SK-N-SH (cell line): ENCODE measurements around the gene ARID1A. TPM values are rescaled to one million over a fixed set of nuclear protein-coding genes. Genes with fewer than 3 reads are reported as not detected.
A peak's percentile ranks its signal among the peaks of the same experiment; 100 is the strongest.

Experiments used
- CTCF ChIA-PET: fragments of 300-600, 350-600 bp; formaldehyde crosslinking; extraction: SDS; loops from one replicate; lab custom pipeline; 2021; lab: Yijun Ruan, JAX
- POLR2A ChIA-PET: fragments of 350-600 bp; sonication (Branson Sonifier 250); formaldehyde crosslinking; extraction: SDS; loops from one replicate; lab custom pipeline; 2020; ENCODE audit warnings: antibody characterized with exemption, inconsistent platforms; lab: Yijun Ruan, JAX
- DNase-seq: peaks from one replicate; pipeline ENCODE4 v3.0.0; 2012
- H2AFZ ChIP-seq: fragments of 200-600 bp; sonication (generic); 2 replicates; pipeline ENCODE4 v1.8.1; 2016; ENCODE audit warnings: antibody characterized with exemption, mild to moderate bottlenecking, low read depth
- H3F3A ChIP-seq: fragments of 200-600 bp; sonication (generic); replicated peaks from 2 replicates; pipeline ENCODE3; 2016; ENCODE audit warnings: antibody characterized with exemption, mild to moderate bottlenecking; ENCODE audit not compliant: insufficient read depth
- H3K27ac ChIP-seq, 2 experiments: fragments of 200-500 bp in 1 of 2; fragments of 200-600 bp in 1 of 2; sonication (Bioruptor generic) in 1 of 2; sonication (generic), shearing (Covaris generic) in 1 of 2; 2 replicates each; pipeline versions ENCODE4 v1.5.1 to v1.6.1; 2014 to 2016; ENCODE audit warnings: low read depth in 2 of 2, inconsistent platforms in 1 of 2, low read length in 1 of 2, mild to moderate bottlenecking in 1 of 2, mixed read lengths in 1 of 2
- H3K27me3 ChIP-seq: fragments of 200-600 bp; sonication (generic), shearing (Covaris generic); 2 replicates; pipeline ENCODE4 v1.6.1; 2016; ENCODE audit warnings: mixed run types; ENCODE audit not compliant: insufficient read depth
- H3K36me3 ChIP-seq, 2 experiments: fragments of 200-500 bp in 1 of 2; fragments of 200-600 bp in 1 of 2; sonication (Bioruptor generic) in 1 of 2; sonication (generic) in 1 of 2; replicated peaks in 1 of 2; 2 replicates each; pipeline versions ENCODE3 to v1.5.1; 2014 to 2016; ENCODE audit warnings: low read length in 1 of 2, mild to moderate bottlenecking in 1 of 2; ENCODE audit not compliant: insufficient read depth in 2 of 2, control insufficient read depth in 1 of 2
- H3K4me1 ChIP-seq, 2 experiments: fragments of 200-500 bp in 1 of 2; fragments of 200-600 bp in 1 of 2; sonication (Bioruptor generic) in 1 of 2; sonication (generic), shearing (Covaris generic) in 1 of 2; 2 replicates each; pipeline versions ENCODE4 v1.5.1 to v1.6.1; 2014 to 2016; ENCODE audit warnings: low read depth in 1 of 2, low read length in 1 of 2, mixed run types in 1 of 2; ENCODE audit not compliant: insufficient read depth in 2 of 2, control insufficient read depth in 1 of 2
- H3K4me2 ChIP-seq: fragments of 200-600 bp; sonication (generic), shearing (Covaris generic); 2 replicates; pipeline ENCODE4 v1.6.1; 2017; ENCODE audit warnings: mixed run types
- H3K4me3 ChIP-seq, 2 experiments: fragments of 200-500 bp in 1 of 2; fragments of 200-600 bp in 1 of 2; sonication (Bioruptor generic) in 1 of 2; sonication (generic), shearing (Covaris generic) in 1 of 2; 2 replicates each; pipeline versions ENCODE4 v1.5.1 to v1.8.1; 2014 to 2016; ENCODE audit warnings: low read depth in 2 of 2, inconsistent platforms in 1 of 2, low read length in 1 of 2, mild to moderate bottlenecking in 1 of 2, mixed read lengths in 1 of 2, moderate library complexity in 1 of 2
- H3K79me2 ChIP-seq: fragments of 200-600 bp; sonication (generic); 2 replicates; pipeline ENCODE4 v1.8.1; 2017; ENCODE audit warnings: mild to moderate bottlenecking; ENCODE audit not compliant: insufficient read depth
- H3K9ac ChIP-seq: fragments of 200-600 bp; sonication (generic); 2 replicates; pipeline ENCODE4 v1.6.1; 2017; ENCODE audit warnings: mixed run types
- H3K9me2 ChIP-seq: fragments of 200-600 bp; sonication (generic); 2 replicates; pipeline ENCODE4 v1.6.1; 2017; ENCODE audit warnings: mixed run types
- H3K9me3 ChIP-seq: fragments of 200-600 bp; sonication (generic); 2 replicates; pipeline ENCODE4 v1.6.1; 2017; ENCODE audit warnings: mixed run types, mild to moderate bottlenecking, moderate library complexity
- H4K20me1 ChIP-seq: fragments of 200-600 bp; sonication (generic); 2 replicates; pipeline ENCODE4 v1.6.1; 2017; ENCODE audit warnings: mild to moderate bottlenecking, mixed run types; ENCODE audit not compliant: insufficient read depth
- EP300 ChIP-seq, 2 experiments: IDR thresholded peaks; 2 replicates each; pipeline versions ENCODE4 v1.4.0 to v1.6.1; 2012; ENCODE audit warnings: borderline replicate concordance in 1 of 2, low read depth in 1 of 2, low read length in 1 of 2
- EZH2phosphoT487 ChIP-seq: fragments of 200-600 bp; sonication (generic); IDR thresholded peaks from 2 replicates; pipeline ENCODE4 v1.6.1; 2017; ENCODE audit warnings: low read depth, mixed run types, mild to moderate bottlenecking, antibody characterized with exemption, moderate library complexity, borderline replicate concordance
- GABPA ChIP-seq: IDR thresholded peaks from 2 replicates; pipeline ENCODE4 v1.4.0; 2012; ENCODE audit warnings: low read depth, mild to moderate bottlenecking
- GATA2 ChIP-seq: sonication (generic); formaldehyde crosslinking; IDR thresholded peaks from 2 replicates; pipeline ENCODE4 v1.5.0; 2020; ENCODE audit warnings: mild to moderate bottlenecking, missing genetic modification reagents
- JUND ChIP-seq: IDR thresholded peaks from 2 replicates; pipeline ENCODE4 v1.4.0; 2012
- MEF2A ChIP-seq: IDR thresholded peaks from 2 replicates; pipeline ENCODE4 v1.4.0; 2012; ENCODE audit warnings: low read depth, borderline replicate concordance
- NFIC ChIP-seq: IDR thresholded peaks from 2 replicates; pipeline ENCODE4 v1.4.0; 2012; ENCODE audit warnings: borderline replicate concordance
- RFX5 ChIP-seq: IDR thresholded peaks from 2 replicates; pipeline ENCODE4 v1.6.1; 2012; ENCODE audit warnings: mild to moderate bottlenecking, improper control_type of control experiment, low read length
- SIN3A ChIP-seq: IDR thresholded peaks from 2 replicates; pipeline ENCODE4 v1.6.1; 2012; ENCODE audit warnings: low read depth, mild to moderate bottlenecking, low read length, moderate library complexity, borderline replicate concordance
- TAF1 ChIP-seq: IDR thresholded peaks from 2 replicates; pipeline ENCODE4 v1.6.1; 2012; ENCODE audit warnings: low read depth, mild to moderate bottlenecking, low read length, moderate library complexity, borderline replicate concordance
- TCF12 ChIP-seq: IDR thresholded peaks from 2 replicates; pipeline ENCODE4 v1.4.0; 2012
- YY1 ChIP-seq: IDR thresholded peaks from 2 replicates; pipeline ENCODE4 v1.4.0; 2012; ENCODE audit warnings: low read depth, mild to moderate bottlenecking
- WGBS: methylation state at CpG from one replicate; pipeline ENCODE4 v1.1.6; 2017; ENCODE audit warnings: low lambda C conversion rate; 5-methylcytosine and 5-hydroxymethylcytosine counted together
- polyA plus RNA-seq, 3 experiments: library from polyadenylated mRNA; depleted of rRNA; stranded (reverse); fragments of >200 nt; gene quantifications; 2 replicates each; pipeline ENCODE4 v1.2.3, GENCODE V29; 2012
- TF ChIP-seq, protein P1 (sequence below): IDR thresholded peaks from 2 replicates; pipeline ENCODE4 v1.4.0; 2012; ENCODE audit warnings: low read depth
- TF ChIP-seq, protein P2 (sequence below): IDR thresholded peaks from 2 replicates; pipeline ENCODE4 v1.4.0; 2012; ENCODE audit warnings: low read depth, borderline replicate concordance
- TF ChIP-seq, protein P3 (sequence below): fragments of 150-350 bp; IDR thresholded peaks from 2 replicates; pipeline ENCODE4 v1.6.1; 2017; ENCODE audit warnings: antibody characterized with exemption, low read length, low read depth, borderline replicate concordance
- TF ChIP-seq, protein P4 (sequence below): IDR thresholded peaks from 2 replicates; pipeline ENCODE4 v1.4.0; 2012; ENCODE audit warnings: low read depth, borderline replicate concordance
- TF ChIP-seq, protein P5 (sequence below): IDR thresholded peaks from 2 replicates; pipeline ENCODE4; 2012
- TF ChIP-seq, protein P6 (sequence below): fragments of 200-600 bp; sonication (generic); IDR thresholded peaks from 2 replicates; pipeline ENCODE4 v1.6.1; 2017; ENCODE audit warnings: antibody characterized with exemption, mild to moderate bottlenecking, moderate library complexity

The ARID1A gene
- polyA plus RNA-seq, 1 of the 3 experiments (the other 2 are of a cell fraction), result 26.5 TPM

DNA sequence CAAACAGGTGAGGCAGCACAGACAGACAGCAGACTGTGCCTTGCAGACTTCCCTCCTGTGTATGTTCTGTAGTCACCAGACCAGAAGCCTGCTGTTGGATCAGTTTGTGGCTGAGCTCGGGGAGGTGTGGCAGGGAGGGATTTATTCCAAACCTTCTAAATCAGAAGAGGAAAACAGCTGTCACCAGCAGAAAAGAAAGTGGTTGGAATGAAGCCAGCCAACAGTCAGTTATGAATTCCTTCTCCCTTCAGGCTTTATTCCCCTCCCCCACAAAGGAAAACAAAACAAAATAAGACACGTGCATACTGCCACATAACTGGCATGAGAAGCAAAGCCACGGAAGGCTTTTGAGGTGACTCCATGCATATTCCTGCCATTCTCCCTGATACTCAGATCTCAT is 72.9 kb downstream of the ARID1A start:
- Histone ChIP-seq H3K79me2 (peaks cover 57% of the 10 kb centered on the region), H3K27me3 (no peaks in the 10 kb centered on the region), H4K20me1 (peaks cover 22% of the 10 kb centered on the region), H3K9me3 (no peaks in the 10 kb centered on the region), H3K9me2 (no peaks in the 10 kb centered on the region), H3F3A (peaks cover 62% of the 10 kb centered on the region), H3K4me1 (peaks cover 9 to 43% of the 10 kb centered on the region in 2 experiments; a peak in 3 of 4 replicates), H3K27ac (peak overlapping the region in 1 of 2 experiments; percentile 96; a peak in 2 of 4 replicates), H3K9ac (no peak overlapping the region), H2AFZ (no peak overlapping the region), H3K4me3 (no peak overlapping the region), H3K4me2 (no peak overlapping the region), H3K36me3 (peaks cover 65 to 73% of the 10 kb centered on the region in 2 experiments)
- CTCF ChIA-PET, result interaction anchor here (0.9 kb wide), 1 partner anchor 65 kb away, joined by 3 read pairs; no protein-coding TSS in a partner anchor
- TF ChIP-seq TAF1 (no peak), TCF12 (peak; percentile 45; the same call in 1 of the 2 replicates), EP300 (IDR thresholded peaks at IDR 0.05; ENCODE audit: borderline replicate concordance in 1 of 2, low read depth in 1 of 2, low read length in 1 of 2) (no peak), RFX5 (no peak), NFIC (peak; percentile 67), GABPA (no peak), SIN3A (0 out of 2 replicates have a peak, but pooled peaks have one; percentile 76), YY1 (no peak), GATA2 (CRISPR knock-in tag) (no peak), JUND (0 out of 2 replicates have a peak, but pooled peaks have one; percentile 12), EZH2phosphoT487 (no peak), MEF2A (no peak)
- TF ChIP-seq, protein P1, sequence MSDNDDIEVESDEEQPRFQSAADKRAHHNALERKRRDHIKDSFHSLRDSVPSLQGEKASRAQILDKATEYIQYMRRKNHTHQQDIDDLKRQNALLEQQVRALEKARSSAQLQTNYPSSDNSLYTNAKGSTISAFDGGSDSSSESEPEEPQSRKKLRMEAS, result peak; percentile 53; the same call in 1 of the 2 replicates
- TF ChIP-seq, protein P2, sequence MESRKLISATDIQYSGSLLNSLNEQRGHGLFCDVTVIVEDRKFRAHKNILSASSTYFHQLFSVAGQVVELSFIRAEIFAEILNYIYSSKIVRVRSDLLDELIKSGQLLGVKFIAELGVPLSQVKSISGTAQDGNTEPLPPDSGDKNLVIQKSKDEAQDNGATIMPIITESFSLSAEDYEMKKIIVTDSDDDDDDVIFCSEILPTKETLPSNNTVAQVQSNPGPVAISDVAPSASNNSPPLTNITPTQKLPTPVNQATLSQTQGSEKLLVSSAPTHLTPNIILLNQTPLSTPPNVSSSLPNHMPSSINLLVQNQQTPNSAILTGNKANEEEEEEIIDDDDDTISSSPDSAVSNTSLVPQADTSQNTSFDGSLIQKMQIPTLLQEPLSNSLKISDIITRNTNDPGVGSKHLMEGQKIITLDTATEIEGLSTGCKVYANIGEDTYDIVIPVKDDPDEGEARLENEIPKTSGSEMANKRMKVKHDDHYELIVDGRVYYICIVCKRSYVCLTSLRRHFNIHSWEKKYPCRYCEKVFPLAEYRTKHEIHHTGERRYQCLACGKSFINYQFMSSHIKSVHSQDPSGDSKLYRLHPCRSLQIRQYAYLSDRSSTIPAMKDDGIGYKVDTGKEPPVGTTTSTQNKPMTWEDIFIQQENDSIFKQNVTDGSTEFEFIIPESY, result no peak
- TF ChIP-seq, protein P3, sequence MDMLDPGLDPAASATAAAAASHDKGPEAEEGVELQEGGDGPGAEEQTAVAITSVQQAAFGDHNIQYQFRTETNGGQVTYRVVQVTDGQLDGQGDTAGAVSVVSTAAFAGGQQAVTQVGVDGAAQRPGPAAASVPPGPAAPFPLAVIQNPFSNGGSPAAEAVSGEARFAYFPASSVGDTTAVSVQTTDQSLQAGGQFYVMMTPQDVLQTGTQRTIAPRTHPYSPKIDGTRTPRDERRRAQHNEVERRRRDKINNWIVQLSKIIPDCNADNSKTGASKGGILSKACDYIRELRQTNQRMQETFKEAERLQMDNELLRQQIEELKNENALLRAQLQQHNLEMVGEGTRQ, result no peak
- TF ChIP-seq, protein P4, sequence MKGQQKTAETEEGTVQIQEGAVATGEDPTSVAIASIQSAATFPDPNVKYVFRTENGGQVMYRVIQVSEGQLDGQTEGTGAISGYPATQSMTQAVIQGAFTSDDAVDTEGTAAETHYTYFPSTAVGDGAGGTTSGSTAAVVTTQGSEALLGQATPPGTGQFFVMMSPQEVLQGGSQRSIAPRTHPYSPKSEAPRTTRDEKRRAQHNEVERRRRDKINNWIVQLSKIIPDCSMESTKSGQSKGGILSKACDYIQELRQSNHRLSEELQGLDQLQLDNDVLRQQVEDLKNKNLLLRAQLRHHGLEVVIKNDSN, result no peak
- TF ChIP-seq, protein P5, sequence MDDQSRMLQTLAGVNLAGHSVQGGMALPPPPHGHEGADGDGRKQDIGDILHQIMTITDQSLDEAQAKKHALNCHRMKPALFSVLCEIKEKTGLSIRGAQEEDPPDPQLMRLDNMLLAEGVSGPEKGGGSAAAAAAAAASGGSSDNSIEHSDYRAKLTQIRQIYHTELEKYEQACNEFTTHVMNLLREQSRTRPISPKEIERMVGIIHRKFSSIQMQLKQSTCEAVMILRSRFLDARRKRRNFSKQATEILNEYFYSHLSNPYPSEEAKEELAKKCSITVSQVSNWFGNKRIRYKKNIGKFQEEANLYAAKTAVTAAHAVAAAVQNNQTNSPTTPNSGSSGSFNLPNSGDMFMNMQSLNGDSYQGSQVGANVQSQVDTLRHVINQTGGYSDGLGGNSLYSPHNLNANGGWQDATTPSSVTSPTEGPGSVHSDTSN, result peak; percentile 71
- TF ChIP-seq, protein P6, sequence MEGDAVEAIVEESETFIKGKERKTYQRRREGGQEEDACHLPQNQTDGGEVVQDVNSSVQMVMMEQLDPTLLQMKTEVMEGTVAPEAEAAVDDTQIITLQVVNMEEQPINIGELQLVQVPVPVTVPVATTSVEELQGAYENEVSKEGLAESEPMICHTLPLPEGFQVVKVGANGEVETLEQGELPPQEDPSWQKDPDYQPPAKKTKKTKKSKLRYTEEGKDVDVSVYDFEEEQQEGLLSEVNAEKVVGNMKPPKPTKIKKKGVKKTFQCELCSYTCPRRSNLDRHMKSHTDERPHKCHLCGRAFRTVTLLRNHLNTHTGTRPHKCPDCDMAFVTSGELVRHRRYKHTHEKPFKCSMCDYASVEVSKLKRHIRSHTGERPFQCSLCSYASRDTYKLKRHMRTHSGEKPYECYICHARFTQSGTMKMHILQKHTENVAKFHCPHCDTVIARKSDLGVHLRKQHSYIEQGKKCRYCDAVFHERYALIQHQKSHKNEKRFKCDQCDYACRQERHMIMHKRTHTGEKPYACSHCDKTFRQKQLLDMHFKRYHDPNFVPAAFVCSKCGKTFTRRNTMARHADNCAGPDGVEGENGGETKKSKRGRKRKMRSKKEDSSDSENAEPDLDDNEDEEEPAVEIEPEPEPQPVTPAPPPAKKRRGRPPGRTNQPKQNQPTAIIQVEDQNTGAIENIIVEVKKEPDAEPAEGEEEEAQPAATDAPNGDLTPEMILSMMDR, result no peak
- no peak for DNase-seq
- WGBS, result 50% methylated on average over 3 of the region's 3 CpGs
- POLR2A ChIA-PET, result no interaction called here
